ENCODE data around the gene NAPA.

DNA sequence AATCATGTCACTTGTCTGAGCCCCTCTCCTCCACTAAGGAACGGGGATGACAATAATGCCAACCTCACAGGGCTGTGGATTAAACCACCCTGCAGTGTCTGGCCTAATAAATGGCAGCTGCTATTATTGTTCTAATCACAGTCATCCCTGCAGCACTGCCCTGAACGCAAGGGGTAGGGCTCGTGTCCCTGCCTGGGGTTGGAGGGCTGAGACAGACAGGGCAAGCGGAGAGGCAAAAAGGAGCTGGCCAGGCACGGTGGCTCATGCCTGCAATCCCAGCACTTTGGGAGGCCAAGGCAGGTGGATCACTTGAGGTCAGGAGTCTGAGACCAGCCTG lies 20.7 kb downstream of the NAPA start:
- TF ChIP-seq, protein P1, sequence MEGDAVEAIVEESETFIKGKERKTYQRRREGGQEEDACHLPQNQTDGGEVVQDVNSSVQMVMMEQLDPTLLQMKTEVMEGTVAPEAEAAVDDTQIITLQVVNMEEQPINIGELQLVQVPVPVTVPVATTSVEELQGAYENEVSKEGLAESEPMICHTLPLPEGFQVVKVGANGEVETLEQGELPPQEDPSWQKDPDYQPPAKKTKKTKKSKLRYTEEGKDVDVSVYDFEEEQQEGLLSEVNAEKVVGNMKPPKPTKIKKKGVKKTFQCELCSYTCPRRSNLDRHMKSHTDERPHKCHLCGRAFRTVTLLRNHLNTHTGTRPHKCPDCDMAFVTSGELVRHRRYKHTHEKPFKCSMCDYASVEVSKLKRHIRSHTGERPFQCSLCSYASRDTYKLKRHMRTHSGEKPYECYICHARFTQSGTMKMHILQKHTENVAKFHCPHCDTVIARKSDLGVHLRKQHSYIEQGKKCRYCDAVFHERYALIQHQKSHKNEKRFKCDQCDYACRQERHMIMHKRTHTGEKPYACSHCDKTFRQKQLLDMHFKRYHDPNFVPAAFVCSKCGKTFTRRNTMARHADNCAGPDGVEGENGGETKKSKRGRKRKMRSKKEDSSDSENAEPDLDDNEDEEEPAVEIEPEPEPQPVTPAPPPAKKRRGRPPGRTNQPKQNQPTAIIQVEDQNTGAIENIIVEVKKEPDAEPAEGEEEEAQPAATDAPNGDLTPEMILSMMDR (IDR thresholded peaks at IDR 0.05), result no peak
- no peak for TF ChIP-seq POLR2A (IDR thresholded peaks at IDR 0.05)

Data from uterus (tissue), 2 donors.